NK-92 (cell line): ENCODE data around the gene DGUOK.

Source experiments
- DNase-seq: peaks from one replicate; lab custom pipeline; 2025; ENCODE audit not compliant: unreplicated experiment; lab: John Stamatoyannopoulos, UW

The DGUOK gene

DNA sequence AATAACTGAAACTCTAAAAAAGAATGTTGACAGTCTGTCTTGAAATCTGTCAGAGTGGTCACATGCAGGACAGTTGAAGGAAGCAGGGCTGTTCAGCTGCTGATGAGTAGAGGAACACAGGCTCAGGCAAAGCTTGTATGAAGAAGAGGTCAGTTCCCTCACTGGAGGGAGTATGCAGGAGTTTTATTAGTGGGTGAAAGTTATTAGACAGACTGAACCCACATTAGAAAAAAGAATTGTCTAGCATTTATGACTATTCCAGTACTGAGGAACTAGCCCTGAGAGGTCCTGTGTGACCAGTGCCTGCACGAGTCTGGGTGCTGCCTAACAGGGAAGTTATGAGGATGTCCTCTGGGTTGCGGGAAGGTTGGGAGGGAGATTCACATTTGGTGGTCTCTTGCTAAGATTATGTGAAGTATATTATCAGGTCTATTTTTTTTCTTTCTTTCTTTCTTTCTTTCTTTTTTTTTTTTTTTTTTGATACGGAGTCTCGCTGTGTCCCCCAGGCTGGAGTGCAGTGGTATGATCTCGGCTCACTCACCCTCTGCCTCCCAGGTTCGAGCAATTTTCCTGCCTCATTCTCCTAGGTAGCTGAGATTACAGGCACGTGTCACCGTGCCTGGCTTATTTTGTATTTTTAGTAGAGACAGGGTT lies 67.6 kb downstream of the DGUOK start:
- DNase-seq: no peak

DNA sequence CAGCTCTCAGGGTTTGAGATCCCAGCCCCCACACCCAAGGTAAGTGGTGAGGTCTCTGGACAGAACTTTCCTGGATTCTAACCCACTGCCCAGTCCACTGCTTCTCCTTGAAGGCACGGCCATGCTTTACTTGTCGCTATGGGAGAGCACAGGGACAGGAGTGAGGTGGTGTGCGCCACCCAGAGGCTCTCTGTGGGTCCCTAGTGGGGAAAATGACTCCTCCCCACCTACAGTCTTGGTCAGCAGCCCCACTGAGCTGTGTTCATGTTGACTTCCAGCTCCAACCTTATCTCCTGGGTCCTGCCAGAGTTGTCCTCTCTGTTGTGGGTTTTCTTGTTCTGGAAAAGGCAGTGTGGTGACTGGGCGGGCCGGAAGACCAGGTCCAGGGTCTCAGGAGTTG lies 69.1 kb downstream of the DGUOK start:
- no peak for DNase-seq

DNA sequence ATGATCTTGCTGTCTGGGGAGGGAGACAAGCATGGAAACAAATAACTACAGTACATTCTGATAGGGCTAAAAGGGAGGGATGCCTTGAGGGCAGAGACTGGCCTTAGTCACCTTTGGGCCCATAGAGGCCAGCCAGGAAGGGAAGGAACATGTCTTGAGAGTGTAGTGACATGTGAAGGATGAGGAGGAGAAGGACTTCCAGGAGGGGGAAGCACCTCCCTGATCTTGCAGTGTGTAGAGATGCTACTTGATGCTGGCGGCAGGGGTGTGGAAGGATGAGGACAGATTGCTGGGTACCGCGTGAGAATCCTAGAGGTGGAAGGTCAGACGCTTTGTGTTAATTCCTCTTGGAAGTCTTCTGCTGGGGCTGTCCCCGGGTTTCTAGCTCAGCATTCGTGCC lies 71.1 kb downstream of the DGUOK start:
- DNase-seq: no peak

GRCh38 chr2:73998451-73998850 lies 71.8 kb downstream of the DGUOK start:
- DNase-seq: no peak

GRCh38 chr2:73998933-73999332 lies 72.3 kb downstream of the DGUOK start:
- no peak for DNase-seq

DNA sequence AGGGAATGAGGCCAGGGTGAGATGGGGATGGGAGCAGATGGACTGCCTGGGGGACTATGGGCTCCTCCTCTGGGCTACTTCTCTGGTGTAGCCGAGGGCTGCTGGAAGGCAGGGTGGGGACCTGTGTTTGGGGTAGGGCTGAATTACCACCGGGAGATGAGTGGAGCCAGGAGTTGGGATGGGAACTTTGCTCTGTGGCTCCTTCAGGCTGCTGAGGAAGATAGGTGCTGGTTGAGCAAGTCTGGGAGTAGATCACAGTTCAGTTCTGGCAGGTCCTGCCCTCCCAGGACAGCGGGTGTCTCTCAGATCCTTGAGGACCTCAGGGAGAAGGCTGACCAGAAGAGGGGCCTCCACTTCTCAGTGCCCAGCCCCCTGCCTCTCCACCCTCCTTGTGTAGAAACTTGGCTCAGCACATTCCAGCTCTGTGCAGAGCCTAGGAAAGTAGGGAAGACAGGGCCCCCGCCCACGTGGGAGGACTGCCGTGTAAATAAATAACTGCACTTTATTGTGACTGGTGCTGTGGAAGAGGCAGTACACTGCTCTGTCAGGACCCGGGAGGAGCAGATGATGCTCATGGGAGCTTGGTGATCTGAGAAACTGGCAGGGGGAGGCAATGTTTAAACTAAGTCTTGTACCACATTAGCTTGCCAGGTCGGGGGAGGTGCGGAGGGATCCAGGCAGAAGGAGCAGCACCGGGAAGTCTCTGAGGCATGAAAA lies 73.4 kb downstream of the DGUOK start:
- DNase-seq: no peak

GRCh38 chr2:74000666-74001065 lies 74.0 kb downstream of the DGUOK start:
- no peak for DNase-seq

GRCh38 chr2:74001121-74001520 lies 74.4 kb downstream of the DGUOK start:
- no peak for DNase-seq

DNA sequence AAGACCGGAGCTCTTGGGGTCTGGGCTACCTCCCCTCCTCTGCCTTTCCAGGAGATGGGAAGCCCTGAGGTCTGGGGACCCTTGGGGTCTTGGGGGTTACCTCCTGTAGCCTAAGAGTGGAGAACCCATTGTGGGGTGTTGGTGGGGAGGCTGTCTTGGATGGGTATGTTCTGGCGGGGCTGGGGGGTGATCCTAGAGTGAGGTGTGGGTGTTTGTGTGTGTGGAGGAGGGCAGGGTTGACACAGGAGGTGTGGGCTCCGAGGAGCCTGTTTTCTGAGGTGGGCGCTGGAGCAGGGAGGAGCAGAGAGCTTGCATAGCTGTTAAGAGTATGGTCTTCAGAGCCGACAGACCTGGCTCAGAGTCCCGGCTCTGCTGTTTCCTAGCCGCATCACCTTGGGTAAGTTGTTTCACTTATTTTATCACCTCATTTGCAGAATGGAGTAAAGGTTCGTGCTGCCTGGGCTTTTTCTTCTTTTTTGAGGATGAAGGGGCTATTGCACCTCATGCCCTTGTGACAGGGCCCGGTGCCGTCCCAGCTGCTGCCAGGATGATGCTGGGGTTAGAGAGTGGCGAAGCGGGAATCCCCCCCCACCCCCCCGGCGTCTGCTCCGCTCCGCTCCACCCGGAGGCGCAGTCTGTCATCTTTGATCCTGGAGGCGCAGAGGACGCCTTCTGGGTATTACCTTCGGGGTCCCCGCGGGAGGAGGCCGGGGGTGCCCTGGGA lies 75.3 kb downstream of the DGUOK start:
- no peak for DNase-seq

- DNase-seq: no peak
Observed at GRCh38 chr2:74002505-74003421, 76.1 kb downstream of the DGUOK start.

- no peak for DNase-seq
Observed at GRCh38 chr2:74003494-74004211, 77.0 kb downstream of the DGUOK start.

DNA sequence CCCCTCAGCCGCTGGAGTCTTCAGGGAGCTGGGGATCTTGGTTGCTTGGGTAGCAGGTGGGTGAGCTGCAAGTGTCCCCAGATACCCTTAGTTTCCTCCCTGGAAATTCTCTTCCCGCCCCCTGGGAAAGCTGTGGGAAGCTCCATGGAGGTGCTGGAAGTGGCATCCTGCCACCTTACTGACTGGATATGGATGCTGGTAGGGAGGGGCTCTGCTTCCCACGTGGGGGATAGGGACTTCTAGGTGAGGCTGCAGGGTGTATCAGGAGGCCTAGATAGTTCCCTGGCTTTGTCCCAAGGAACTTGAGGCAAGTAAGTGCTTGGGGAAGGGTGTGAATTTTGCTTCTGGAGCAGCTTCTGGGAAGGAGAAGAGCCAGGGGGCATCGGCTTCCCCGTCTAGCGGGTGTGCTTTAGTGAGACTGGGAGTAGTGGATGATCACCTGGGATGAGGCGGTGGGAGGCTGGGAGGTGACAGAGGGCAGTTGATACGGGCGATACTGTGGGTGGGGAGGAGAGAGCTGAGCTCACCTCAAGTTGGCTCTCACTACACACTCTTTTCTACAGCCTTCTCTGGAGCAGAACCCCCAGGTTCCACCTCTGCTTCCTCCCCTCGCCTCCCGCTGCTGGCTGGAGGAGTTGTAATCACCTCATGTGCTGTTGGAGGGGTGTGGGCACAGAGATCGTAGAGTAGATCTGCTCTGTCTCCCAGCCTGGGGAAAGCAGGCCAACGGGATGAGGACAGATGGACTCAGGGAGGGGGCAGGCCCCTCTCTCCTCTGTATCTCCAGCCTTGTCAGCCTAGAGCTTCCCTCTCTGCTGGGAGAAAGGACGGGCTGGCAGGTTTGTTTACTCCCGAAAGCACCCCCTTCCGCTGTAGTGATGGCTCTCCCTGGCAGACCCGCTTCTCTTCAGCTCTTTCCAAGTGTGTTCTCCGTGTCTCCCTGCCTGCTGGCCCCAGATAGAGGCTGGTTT lies 77.8 kb downstream of the DGUOK start:
- DNase-seq: no peak

GRCh38 chr2:74005786-74006185 lies 79.1 kb downstream of the DGUOK start:
- DNase-seq: no peak

- no peak for DNase-seq
Observed at GRCh38 chr2:74006459-74006858, 79.8 kb downstream of the DGUOK start.

- DNase-seq: no peak
Observed at GRCh38 chr2:74007121-74007520, 80.4 kb downstream of the DGUOK start.

- DNase-seq: no peak
Observed at GRCh38 chr2:74007711-74008110, 81.0 kb downstream of the DGUOK start.
